RWPE2 (cell line): ENCODE results near the gene PDS5B.

Experiments used
- ATAC-seq: fragments of 200-7000 bp; cut with Tn5 transposase; 3 replicates; pipeline ENCODE4 v1.9.1; 2021; ENCODE audit warnings: low read depth
- DNase-seq: peaks from one replicate; pipeline ENCODE4 v3.0.0-alpha.2; 2020; ENCODE audit warnings: low spot score
- H3K27ac ChIP-seq: fragments of 450-650 bp; 2 replicates; pipeline ENCODE4 v1.5.1; 2017; ENCODE audit warnings: mild to moderate bottlenecking; ENCODE audit not compliant: poor library complexity, severe bottlenecking
- H3K27me3 ChIP-seq: fragments of 250-450 bp; sonication (Bioruptor Pico); 2 replicates; pipeline ENCODE4 v1.5.1; 2021; ENCODE audit warnings: mild to moderate bottlenecking, moderate library complexity; ENCODE audit not compliant: insufficient read depth, poor library complexity, severe bottlenecking
- H3K36me3 ChIP-seq: fragments of 250-450 bp; sonication (Bioruptor Pico); 2 replicates; pipeline ENCODE4 v1.5.1; 2020; ENCODE audit warnings: low read depth, mild to moderate bottlenecking, moderate library complexity
- H3K4me1 ChIP-seq: fragments of 250-450 bp; sonication (Bioruptor Pico); 2 replicates; pipeline ENCODE4 v1.5.1; 2021; ENCODE audit warnings: mild to moderate bottlenecking, moderate library complexity; ENCODE audit not compliant: insufficient read depth, poor library complexity, severe bottlenecking
- H3K4me3 ChIP-seq: fragments of 250-450 bp; sonication (Bioruptor Pico); 2 replicates; pipeline ENCODE4 v1.5.1; 2021; ENCODE audit warnings: mild to moderate bottlenecking, moderate library complexity; ENCODE audit not compliant: severe bottlenecking
- H3K9me3 ChIP-seq: fragments of 250-450 bp; sonication (Bioruptor Pico); 2 replicates; pipeline ENCODE4 v1.5.1; 2021; ENCODE audit warnings: mild to moderate bottlenecking, moderate library complexity; ENCODE audit not compliant: severe bottlenecking
- TF ChIP-seq, protein P1 (sequence below): fragments of 450-650 bp; IDR thresholded peaks from one replicate; pipeline ENCODE4 v1.5.1; 2017; ENCODE audit warnings: mild to moderate bottlenecking, moderate library complexity; ENCODE audit not compliant: poor library complexity, severe bottlenecking

The PDS5B gene

DNA sequence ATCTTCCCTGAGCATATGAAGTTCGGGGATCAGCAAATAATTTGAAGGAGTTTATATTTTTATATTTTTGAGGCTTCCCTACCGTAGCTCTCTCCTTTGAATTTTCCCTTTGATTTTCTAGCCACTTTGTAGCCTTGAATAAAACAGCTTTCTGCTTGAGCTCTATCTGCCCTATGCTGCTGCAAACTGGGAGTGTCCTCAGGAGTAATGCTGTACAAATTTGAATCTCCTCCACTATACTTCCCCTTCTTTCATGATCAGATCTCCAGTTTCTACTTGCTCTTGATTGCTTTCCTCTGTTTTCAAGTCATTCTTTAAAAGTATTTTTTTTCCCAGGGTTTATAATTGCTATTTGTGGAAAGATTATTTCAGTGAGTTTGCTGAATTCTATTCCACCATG lies 14.6 kb downstream of the PDS5B start:
- DNase-seq (no peak), ATAC-seq (no peak)
- TF ChIP-seq, protein P1, sequence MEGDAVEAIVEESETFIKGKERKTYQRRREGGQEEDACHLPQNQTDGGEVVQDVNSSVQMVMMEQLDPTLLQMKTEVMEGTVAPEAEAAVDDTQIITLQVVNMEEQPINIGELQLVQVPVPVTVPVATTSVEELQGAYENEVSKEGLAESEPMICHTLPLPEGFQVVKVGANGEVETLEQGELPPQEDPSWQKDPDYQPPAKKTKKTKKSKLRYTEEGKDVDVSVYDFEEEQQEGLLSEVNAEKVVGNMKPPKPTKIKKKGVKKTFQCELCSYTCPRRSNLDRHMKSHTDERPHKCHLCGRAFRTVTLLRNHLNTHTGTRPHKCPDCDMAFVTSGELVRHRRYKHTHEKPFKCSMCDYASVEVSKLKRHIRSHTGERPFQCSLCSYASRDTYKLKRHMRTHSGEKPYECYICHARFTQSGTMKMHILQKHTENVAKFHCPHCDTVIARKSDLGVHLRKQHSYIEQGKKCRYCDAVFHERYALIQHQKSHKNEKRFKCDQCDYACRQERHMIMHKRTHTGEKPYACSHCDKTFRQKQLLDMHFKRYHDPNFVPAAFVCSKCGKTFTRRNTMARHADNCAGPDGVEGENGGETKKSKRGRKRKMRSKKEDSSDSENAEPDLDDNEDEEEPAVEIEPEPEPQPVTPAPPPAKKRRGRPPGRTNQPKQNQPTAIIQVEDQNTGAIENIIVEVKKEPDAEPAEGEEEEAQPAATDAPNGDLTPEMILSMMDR, result no peak
- Histone ChIP-seq H3K4me1 (no peaks in the 10 kb centered on the region), H3K36me3 (no peaks in the 10 kb centered on the region), H3K9me3 (no peaks in the 10 kb centered on the region), H3K27me3 (no peaks in the 10 kb centered on the region), H3K4me3 (no peak overlapping the region), H3K27ac (no peak overlapping the region)

DNA sequence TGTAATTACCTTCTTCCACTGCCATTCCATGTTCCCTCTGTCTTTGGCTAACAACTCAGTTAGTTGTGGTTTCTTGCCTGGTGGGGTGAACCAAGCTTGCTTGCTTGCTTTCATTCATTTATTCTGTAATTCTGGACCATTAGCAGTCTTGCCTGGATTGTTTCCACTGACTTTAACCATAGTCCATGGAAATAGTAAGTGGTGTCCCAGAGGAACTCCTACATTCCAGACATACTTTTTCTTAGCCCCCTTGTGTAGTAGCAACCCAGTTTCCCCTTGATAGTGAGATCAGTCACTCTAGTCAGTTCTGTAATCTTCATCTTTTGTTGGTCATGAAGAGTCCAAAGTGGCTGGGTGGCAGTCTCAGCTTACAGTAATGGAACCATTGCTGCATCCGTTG lies 23.2 kb downstream of the PDS5B start:
- ATAC-seq, result no peak
- H3K9me3 ChIP-seq, result no peaks in the 10 kb centered on the region
- H3K4me1 ChIP-seq, result no peaks in the 10 kb centered on the region
- H3K36me3 ChIP-seq, result no peaks in the 10 kb centered on the region
- no peak overlapping the region for H3K4me3 ChIP-seq
- no peak for DNase-seq
- no peak overlapping the region for H3K27ac ChIP-seq
- TF ChIP-seq, protein P1, result no peak
- no peaks in the 10 kb centered on the region for H3K27me3 ChIP-seq

DNA sequence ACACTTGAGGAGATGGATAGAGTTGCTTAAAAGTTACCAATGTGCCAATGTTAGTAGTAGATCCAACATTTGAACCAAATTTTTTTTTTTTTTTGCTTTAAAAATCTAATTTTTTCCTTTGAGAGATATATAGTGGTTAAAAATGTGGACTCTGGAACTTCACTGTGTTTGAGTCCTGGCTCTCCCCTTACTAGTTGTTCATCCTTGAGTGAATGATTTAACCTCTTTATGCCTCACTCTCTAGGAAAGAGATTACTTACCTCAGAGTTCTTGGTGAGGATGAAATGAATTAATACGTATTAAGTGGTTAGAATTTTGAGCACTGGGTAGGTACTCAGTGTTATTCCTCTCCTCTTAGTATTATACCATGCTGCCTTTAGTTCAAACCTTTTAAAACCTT lies 24.3 kb downstream of the PDS5B start:
- DNase-seq (no peak), ATAC-seq (no peak)
- H3K4me1 ChIP-seq, result no peaks in the 10 kb centered on the region
- TF ChIP-seq, protein P1, result no peak
- H3K27me3 ChIP-seq, result no peaks in the 10 kb centered on the region
- H3K4me3 ChIP-seq, result no peak overlapping the region
- H3K9me3 ChIP-seq, result no peaks in the 10 kb centered on the region
- no peak overlapping the region for H3K27ac ChIP-seq
- H3K36me3 ChIP-seq, result no peaks in the 10 kb centered on the region

DNA sequence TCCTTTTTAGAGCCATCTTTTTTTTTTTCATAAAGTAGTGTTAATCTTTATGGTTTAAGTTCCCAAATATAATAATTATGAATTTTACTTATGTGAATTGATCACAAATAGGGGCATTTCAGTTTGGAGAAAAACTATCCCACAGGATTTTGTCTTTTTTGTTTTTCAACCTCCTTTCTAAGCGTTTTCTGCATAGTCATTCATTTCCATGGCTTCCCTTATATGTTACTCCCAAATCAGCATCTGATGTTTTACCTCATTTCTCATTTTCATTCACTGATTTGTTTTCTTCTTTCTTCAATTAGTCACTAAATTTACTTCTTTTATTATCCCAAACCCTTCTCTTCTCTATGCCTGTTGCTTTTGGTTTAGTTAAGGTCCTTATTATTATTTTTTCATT lies 24.7 kb downstream of the PDS5B start:
- no peaks in the 10 kb centered on the region for H3K4me1 ChIP-seq
- DNase-seq, result no peak
- no peaks in the 10 kb centered on the region for H3K27me3 ChIP-seq
- H3K4me3 ChIP-seq, result no peak overlapping the region
- ATAC-seq, result no peak
- no peak overlapping the region for H3K27ac ChIP-seq
- TF ChIP-seq, protein P1, result no peak
- no peaks in the 10 kb centered on the region for H3K9me3 ChIP-seq
- H3K36me3 ChIP-seq, result no peaks in the 10 kb centered on the region

DNA sequence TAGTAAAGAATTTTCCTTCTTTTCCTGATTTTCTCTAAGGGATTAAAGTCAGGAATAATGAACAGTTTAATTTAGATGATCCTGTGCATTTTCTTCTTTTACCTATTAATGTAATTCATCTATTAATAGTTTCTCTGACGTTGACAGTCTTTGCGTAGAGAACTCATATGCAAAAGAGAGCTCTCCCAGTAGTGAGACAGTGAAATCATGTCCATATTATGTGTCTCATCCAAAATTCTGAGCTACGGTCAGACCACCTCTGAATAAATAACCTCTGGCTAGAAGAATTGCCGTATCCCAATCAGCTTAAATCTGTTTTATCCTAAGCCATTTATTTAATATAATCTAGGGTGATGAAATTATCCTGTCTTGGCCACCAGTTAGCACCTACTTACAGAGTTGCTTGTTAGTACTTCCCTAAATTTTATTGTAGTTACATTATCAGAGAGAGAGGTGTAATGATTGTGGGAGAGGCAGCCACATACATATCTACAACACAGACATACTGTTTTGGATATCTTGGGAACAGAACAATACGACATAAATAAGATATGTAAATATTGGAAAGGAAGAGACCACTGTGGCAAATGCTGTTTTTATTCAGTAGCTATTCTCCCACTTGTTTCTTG lies 30.7 kb downstream of the PDS5B start:
- H3K9me3 ChIP-seq, result no peaks in the 10 kb centered on the region
- DNase-seq, result no peak
- no peaks in the 10 kb centered on the region for H3K4me1 ChIP-seq
- no peaks in the 10 kb centered on the region for H3K27me3 ChIP-seq
- H3K27ac ChIP-seq, result no peak overlapping the region
- no peak overlapping the region for H3K4me3 ChIP-seq
- no peaks in the 10 kb centered on the region for H3K36me3 ChIP-seq
- no peak for ATAC-seq
- TF ChIP-seq, protein P1, result no peak
